Posterior cingulate gyrus (tissue), 11 donors: ENCODE data around the gene DNAJC13.
"Not testable (repeated sequence)": the region's sequence is repeated elsewhere in the genome, so short reads cannot be mapped to it uniquely, and the experiment has no call there.

Source experiments
- DNase-seq, 10 donors: peaks; one replicate each; pipeline versions ENCODE4 v3.0.0 to v3.0.0-alpha.2; 2020 to 2021; ENCODE audit warnings: mixed read lengths in 3 of 10
- intact Hi-C: fragments of 100-400 bp; cut with DNase I; formaldehyde crosslinking; loops from one replicate; pipeline ENCODE4 v1.15.1; 2023

DNAJC13 gene, protein sequence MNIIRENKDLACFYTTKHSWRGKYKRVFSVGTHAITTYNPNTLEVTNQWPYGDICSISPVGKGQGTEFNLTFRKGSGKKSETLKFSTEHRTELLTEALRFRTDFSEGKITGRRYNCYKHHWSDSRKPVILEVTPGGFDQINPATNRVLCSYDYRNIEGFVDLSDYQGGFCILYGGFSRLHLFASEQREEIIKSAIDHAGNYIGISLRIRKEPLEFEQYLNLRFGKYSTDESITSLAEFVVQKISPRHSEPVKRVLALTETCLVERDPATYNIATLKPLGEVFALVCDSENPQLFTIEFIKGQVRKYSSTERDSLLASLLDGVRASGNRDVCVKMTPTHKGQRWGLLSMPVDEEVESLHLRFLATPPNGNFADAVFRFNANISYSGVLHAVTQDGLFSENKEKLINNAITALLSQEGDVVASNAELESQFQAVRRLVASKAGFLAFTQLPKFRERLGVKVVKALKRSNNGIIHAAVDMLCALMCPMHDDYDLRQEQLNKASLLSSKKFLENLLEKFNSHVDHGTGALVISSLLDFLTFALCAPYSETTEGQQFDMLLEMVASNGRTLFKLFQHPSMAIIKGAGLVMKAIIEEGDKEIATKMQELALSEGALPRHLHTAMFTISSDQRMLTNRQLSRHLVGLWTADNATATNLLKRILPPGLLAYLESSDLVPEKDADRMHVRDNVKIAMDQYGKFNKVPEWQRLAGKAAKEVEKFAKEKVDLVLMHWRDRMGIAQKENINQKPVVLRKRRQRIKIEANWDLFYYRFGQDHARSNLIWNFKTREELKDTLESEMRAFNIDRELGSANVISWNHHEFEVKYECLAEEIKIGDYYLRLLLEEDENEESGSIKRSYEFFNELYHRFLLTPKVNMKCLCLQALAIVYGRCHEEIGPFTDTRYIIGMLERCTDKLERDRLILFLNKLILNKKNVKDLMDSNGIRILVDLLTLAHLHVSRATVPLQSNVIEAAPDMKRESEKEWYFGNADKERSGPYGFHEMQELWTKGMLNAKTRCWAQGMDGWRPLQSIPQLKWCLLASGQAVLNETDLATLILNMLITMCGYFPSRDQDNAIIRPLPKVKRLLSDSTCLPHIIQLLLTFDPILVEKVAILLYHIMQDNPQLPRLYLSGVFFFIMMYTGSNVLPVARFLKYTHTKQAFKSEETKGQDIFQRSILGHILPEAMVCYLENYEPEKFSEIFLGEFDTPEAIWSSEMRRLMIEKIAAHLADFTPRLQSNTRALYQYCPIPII (N-terminal part only)

DNA sequence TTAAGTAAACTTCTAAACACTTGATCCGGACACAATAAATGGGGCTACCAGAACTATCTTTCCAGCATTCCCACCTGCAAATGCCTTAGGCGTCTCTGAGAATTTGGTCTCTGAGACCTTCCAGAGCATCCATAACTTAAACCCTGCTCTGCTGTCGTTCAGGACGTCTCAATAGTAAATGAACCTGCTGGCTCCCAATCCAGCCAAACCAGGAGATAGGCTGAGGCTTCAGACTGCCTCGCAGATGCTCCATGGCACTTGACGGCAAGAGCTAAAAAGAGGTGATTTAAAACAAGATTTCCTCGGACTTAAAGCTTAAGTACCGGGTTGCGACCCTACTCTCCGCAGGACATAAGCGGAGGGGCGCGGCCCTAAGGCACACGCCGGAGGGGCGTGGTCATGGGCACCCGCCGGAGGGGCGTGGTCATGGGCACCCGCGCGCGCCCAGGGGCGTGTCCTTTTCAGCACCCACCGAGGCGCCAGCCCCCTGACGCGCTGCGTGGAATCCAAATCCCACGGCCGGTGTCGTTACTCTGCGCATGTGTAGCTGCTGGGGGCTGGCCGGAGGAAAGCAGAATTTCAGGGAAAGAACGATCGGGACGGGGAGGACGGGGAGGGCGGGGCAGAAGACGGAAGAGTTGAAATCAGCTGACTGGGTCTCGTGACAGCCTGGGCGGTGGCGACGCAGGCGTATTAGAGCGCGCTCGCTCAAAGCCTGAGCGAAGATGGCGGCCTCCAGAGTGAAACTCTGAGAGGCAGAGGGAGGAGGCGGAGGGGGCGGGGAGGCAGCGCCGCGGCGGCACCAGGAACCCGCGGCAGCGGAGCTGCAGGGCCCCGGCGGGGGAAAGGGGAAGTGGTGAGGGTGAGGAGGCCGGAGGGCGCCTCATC lies at the start of gene DNAJC13:
Gene DNAJC13, plus strand, starts transcription at position 696 of the 888 bp plus-strand sequence. CDS start 17,049 bp downstream, outside the sequence.
- intact Hi-C loops: no loop called here
- DNase-seq: peak; percentile 88 to 98 (median 90)

DNA sequence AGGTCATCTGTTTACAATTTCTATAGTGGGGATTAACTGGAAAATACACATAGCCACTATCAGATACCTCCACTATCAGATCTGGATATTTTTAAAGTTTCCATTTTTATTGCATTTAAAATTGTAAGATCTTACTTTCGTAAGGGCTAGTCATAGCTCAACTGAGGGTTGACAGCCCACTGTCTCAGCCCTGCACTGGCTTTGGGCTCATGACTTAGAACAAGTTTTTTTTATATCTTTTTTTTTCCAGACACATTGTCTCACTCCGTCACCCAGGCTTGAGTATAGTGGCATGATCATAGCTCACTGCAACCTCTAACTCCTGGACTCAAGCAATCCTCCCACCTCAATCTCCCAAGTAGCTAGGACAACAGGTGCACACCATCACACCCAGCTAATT lies 48.8 kb upstream of the DNAJC13 start:
- intact Hi-C loops: no loop called here

DNA sequence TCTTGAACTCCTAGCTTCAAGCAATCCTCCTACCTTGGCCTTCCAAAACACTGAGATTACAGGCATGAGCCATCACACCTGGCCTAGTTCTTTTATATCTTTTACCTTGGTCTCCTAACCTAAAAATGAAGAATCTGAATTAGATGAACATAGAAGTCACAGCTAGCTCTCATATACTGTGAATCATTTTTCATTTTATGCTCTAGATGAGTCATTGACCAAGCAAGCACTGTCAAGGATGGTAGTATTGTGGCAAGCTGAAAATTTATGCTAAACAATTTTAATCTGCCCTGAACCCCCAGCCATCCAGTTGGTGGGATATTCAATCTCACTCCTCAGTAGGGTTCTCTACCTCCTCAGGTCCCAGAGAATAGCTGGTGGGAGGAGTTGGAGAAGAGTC lies 48.3 kb upstream of the DNAJC13 start:
- DNase-seq: no peak
- intact Hi-C loops: no loop called here

More for the DNA sequence above, 48.8 kb upstream of the DNAJC13 start:
- no peak for DNase-seq

DNA sequence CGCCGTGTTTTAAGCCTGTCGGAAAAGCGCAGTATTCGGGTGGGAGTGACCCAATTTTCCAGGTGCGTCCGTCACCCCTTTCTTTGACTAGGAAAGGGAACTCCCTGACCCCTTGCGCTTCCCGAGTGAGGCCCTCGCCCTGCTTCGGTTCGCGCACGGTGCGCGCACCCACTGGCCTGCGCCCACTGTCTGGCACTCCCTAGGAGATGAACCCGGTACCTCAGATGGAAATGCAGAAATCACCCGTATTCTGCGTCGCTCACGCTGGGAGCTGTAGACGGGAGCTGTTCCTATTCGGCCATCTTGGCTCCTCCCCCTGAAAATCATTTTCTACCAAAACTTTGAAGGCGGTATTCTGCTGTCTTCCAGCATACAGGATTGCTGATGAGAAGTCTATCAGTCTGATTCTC lies 40.4 kb upstream of the DNAJC13 start:
- intact Hi-C loops: not testable (repeated sequence)
- peak in 1 of 10 donors; percentile 74 for DNase-seq

DNA sequence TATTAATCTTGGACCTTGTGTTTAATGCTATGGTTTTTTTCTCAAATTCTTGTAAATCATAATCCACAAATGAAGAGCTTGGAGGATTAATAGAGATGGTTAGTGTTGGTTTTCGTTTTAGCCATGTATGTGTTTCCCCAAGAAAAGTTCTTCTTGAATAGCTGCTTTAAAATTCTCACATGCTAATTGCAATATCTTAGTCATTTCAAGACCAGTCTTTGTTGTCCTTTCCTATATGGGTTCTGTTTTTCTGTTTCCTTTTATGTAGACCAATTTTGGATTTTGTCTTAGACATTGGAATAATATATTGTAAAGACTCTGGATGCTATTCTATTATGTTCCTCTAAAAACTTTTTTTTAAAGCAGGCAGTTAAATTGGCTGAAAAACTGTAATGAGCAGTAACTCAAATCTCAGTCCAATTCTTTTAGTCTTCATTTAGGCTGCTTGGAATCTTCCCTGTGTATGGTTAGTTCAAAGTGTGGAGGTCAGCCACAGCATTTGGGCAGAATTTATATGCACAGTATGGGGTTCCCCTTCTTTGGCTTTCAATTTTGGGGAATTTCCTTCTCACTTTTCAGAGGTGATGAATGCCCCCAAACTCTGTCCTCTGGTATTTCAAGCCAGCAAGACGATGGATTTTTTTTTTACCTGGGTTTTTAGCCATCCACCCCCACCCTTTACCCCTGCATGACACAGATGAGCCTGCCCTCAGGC lies 39.1 kb upstream of the DNAJC13 start:
- intact Hi-C loops: no loop called here
- DNase-seq: no peak

DNA sequence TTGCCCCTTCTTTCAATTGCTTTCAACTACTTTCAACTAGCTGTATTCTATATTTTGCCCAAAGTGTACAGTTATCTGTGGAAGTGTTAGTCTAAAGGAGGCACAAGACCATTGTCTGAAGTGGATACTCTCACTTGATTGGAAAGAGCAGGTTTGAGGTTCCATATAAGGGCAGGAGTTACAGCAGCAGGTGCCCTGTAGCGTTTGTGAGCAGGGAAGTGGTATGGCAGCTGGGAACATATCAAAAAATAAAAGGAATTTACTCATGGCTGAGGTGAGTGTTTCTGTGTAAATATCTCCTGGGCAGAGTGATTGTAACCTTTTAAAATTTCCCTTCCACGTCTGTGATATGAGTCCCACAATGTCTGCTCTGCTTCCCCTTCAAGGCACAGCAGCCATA lies 38.5 kb upstream of the DNAJC13 start:
- DNase-seq: no peak
- intact Hi-C loops: no loop called here

DNA sequence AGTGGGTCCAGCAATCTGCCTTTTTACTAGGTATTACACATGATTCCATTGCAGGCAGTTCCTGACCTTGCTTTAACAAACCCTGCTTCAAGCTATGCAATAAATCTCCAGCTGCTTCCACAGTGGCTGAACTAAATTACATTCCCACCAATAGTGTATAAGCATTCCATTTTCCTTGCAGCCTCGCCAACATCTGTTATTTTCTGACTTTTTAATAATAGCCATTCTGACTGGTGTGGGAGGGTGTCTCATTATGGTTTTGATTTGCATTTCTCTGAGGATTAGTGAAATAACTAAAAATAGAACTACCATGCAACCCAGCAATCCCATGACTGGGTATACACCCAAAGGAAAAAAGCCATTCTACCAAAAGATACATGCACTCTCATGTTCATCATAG lies 36.4 kb upstream of the DNAJC13 start:
- DNase-seq: no peak
- intact Hi-C loops: no loop called here

DNA sequence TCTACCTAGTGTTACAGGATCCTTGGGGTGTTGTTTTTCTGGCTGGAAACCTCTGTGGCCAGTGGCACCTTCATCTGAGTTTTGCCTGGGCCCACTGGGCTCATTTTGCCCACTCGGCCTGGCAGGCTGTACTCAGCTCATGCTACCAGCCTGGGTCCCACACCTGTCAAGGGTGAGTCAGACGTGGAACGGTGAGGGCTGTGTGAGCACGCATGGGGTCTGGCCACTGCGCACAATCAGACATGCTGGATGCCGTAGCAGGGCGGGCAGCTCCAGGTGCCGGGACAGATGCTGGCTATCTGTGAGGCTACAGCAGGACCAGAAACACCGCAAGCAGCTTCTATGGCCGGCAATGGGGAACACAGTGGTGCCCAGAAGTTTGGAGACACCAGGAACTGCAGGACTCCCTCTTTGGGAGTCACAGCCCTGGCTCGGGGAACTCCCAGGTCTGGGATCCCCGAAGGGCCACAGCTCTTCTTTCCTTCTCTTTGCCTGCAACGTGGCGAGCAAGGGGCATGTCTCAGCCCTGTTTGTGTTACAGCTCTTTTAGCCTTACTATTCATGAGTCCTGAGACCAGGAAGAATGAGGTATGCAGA lies 35.9 kb upstream of the DNAJC13 start:
- intact Hi-C loops: no loop called here
- DNase-seq: peak in 2 of 10 donors; percentile 75 to 77

DNA sequence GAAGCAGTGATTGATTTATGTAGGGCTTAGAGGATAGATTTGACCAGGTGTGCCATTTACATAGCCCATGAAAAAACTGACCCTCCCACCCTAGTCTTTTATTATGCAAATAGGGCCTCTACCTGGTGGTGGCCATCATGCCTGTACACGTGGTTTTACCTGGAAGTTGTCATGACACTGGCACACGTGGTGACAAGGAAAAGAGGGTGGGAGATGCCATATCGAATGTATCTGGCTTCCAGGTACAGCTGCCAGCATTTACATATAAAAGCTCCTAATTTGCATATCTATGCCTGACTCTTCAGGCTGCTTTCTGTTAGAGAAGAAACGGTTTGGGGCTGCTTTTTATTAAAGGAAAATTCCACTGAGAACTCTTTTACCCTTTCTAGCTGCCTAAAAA lies 35.0 kb upstream of the DNAJC13 start:
- DNase-seq: no peak
- intact Hi-C loops: no loop called here

DNA sequence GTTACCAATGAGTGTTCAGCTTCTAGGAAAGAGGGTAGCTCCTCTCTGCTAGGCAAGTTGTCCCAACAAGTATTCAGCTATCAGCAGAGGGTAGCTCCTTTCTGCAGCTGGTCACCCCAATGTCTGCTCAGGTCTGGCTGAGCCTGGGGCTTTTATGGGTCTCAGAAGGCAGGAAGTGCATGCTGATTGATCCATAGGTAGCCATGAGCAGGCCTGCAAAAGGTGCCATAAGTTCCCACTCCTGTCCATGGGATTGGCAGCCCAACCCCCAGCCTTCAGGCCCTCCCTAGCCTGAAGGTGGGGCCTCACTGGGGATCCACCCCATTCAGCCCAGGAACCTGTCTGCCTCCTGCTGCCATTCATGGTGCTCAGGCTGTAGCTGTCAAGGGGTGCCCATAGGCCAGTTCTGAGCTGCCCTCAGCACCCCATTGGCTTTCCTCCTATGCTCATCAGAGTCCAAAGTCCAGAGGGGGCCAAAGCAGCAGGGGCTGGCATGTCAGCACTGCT lies 34.6 kb upstream of the DNAJC13 start:
- no peak for DNase-seq
- intact Hi-C loops: no loop called here

DNA sequence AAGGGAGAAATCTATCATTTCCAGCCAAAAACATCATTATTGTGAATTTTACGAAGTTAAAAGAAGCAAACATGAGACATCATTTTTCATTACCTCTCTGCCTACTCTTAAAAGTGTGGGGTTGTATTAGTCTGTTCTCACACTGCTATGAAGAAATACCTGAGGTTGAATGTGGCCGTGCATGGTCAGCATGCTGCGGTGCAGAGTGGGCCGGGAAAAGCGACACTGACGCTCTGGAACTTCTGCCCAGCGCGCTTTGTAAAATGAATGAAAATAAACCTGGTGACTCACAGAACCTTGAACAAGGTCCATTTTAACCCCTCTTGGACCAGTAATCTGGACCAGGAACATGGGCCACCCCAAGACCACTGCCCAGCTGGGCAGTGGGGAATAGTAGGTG lies 31.0 kb upstream of the DNAJC13 start:
- intact Hi-C loops: no loop called here
- DNase-seq: no peak

DNA sequence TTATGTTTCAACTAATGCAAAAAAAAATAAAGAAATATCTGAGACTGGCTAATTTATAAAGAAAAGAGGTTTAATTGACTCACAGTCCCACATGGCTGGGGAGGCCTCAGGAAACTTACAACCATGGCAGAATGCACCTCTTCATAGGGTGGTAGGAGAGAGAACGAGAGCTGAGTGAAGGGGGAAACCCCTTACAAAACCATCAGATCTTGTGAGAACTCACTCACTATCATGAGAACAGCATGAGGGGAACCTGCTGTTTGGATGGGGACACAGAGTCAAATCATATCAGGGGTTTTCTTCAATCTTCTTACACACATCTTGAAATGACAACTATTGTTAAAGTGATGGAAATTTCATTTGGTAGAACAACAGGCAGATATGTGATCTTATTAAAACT lies 24.6 kb upstream of the DNAJC13 start:
- DNase-seq, intact Hi-C loops: not testable (repeated sequence)

DNA sequence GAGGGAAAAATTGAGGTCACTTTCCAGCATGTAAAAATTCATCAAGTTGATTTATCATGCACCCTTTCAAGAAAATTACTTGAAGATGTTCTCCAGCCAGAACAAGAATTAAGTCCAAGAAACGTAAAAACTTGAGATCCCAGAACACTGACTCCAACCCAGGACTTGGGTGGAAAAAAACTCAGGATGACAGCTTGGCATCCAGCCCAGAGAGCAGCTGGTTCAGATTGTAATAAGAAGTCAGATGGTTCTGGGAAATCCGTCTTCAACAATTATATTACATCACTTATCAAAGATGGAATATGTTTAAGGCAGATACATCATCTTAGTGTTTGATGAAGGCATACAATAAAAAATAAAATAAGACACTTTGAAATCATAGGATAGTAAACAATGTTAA lies 23.0 kb upstream of the DNAJC13 start:
- no peak for DNase-seq
- intact Hi-C loops: no loop called here

DNA sequence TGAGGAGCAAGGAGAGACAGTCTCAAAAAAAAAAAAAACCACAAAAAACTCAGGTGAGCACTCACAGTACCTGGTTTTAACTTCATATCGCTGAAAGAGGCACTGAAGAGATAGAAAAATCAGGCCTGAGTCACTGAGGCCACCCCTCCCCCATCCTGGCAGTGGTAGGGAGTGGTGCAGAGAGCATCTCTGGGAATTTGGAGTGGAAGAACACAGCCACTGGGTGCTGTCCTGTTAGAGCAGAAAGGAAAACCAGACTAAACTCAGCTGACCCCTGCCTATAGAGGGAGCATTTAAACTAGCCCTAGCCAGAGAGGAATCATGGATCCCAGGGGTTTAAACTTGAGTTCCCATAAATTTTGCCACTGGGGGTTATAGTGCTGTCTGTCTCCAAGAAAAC lies 22.2 kb upstream of the DNAJC13 start:
- intact Hi-C loops: loop anchor here (5.0 kb wide), 1 partner anchor 598 kb away; no protein-coding TSS in a partner anchor
- no peak for DNase-seq

DNA sequence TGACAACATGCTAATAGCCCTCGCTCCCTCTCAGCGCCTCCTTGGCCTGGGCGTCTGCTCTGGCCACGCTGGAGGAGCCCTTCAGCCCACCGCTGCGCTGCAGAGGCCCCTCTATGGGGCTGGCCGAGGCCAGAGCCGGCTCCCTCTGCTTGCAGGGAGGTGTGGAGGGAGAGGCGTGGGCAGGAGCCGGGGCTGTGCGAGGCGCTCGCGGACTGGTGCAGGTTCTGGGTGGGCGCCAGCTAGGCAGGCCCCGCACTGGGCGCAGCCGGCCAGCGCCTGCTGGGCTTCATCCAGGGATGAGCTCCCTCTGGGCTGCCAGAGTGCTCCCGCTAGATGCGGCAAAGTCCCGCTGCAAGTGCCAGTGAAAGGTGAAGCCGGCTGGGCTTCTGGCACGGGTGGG lies 21.0 kb upstream of the DNAJC13 start:
- peak in 3 of 10 donors; percentile 67 to 80 (median 75) for DNase-seq
- intact Hi-C loops: loop anchor here (5.0 kb wide), 1 partner anchor 599 kb away; no protein-coding TSS in a partner anchor

DNA sequence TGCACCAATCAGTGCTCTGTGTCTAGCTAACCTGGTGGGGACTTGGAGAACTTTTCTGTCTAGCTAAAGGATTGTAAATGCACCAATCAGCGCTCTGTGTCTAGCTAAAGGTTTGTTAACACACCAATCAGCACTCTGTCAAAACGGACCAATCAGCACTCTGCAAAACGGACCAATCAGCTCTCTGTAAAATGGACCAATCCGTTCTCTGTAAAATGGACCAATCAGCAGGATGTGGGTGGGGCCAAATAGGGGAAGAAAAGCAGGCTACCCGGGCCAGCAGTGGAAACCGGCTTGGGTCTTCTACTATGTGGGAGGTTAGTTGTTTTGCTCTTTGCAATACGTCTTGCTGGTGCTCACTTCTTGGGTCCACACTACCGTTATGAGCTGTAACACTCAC lies 20.5 kb upstream of the DNAJC13 start:
- not testable (repeated sequence) for DNase-seq
- intact Hi-C loops: loop anchor here (5.0 kb wide), 1 partner anchor 599 kb away; no protein-coding TSS in a partner anchor

DNA sequence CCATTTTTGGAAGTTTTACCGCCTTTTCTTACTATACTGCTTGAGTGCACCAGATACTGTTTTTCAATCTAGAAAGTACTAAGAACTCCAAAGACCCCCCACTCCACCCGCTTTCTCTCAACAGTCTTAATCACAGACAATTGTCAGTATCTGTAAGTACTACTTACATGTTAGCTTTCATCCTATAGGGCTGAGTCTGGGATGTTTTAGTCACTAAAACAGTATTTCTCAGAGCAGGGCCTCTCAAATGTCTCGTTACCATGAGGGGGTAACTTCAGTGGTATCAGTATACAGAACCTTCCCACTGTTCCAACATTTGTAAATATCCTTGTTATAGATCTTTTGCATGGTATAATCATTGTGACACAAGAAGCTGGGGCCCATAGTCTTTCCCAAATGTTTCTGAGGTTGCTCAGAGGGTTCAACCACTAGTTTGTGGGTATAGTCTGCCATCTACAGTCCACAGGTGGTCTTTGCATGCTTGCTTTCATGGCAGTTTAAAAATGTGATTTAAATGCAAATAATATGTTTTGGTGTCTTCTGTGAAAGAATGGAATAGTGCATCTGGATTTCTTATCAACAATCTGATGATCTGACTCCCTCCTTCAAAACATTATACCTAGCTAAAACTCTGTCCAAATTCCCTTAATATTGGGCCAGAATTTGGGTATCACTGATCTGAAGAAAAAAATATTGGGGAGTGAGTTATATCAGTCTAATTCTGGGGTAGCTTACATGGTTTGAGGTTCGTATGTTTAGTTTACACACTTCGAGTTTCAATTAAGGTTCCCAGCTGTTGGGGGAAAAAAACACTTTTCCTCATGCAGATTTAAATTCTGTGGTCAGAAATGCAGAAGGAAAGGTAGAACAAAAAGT lies 18.0 kb upstream of the DNAJC13 start:
- peak in 2 of 10 donors; percentile 18 to 22 for DNase-seq
- intact Hi-C loops: loop anchor here (1.0 to 5.0 kb wide), 3 partner anchors 47 to 602 kb away; no protein-coding TSS in a partner anchor
